NCI-H2107 (cell line): ENCODE measurements around the gene MAP7.
A peak's percentile ranks its signal among the peaks of the same experiment; 100 is the strongest.
"Not testable (repeated sequence)": the region's sequence is repeated elsewhere in the genome, so short reads cannot be mapped to it uniquely, and the experiment has no call there.

Source experiments
- DNase-seq: peaks from one replicate; lab custom pipeline; 2025; lab: John Stamatoyannopoulos, UW

Gene MAP7

GRCh38 chr6:136550330-136551071, at the start of gene MAP7:
Gene MAP7, minus strand, starts transcription at chr6:136550422. Its CDS starts 14 bp downstream, at chr6:136550408.
- peak; percentile 88 for DNase-seq

DNA sequence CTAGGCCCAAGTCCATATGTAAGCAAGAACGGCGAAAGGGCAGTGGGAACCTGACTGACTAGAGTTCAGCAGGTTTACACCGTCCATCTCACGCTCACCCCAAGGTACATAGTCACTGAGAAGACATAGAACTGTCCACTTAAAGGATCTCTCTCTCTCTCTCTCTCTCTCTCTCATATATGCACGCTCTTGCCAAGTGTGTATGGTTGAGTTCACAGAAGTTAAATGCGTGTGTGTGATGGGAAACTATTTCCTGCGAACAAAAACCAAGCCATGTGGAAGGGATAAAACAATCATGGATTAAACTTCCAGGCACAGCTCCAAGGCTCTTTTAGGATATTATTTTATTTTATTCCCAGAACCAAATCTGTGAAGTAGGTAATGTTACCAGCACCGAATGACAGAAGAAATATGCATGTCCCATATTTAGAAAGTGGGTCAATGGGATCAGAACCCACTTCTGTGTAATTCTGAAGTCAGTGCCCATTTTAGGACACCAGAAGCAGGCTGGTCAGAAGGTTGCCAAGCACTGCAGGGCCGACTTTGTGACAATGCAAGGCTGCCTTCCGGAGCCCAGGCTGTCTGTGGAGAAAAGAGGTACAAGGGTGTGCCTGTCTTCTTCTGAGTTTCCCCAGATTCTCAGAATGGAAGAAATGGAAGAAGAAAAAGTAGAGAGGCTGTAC, 49.2 kb upstream of the MAP7 start:
- no peak for DNase-seq

GRCh38 chr6:136598048-136598447, 47.8 kb upstream of the MAP7 start:
- DNase-seq = no peak

DNA sequence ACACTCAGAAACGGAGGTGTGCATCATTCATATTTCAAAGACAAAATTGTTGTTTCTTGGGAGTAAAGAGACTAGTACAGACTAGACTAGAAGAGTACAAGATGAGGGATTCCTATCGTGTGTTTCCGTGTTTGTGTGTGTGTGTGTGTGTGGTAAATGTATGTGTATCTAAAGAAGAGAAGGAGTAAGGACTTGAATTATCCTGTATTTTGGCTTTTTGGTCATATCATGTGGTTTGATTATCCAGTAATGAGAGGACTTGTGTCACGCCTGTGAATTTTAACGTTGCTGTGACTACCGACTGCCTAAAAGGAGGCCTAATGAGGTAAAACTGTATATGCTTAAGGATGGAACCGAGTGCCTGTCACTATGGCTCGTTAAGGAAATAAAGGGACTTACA, 44.4 kb upstream of the MAP7 start:
- DNase-seq = no peak

DNA sequence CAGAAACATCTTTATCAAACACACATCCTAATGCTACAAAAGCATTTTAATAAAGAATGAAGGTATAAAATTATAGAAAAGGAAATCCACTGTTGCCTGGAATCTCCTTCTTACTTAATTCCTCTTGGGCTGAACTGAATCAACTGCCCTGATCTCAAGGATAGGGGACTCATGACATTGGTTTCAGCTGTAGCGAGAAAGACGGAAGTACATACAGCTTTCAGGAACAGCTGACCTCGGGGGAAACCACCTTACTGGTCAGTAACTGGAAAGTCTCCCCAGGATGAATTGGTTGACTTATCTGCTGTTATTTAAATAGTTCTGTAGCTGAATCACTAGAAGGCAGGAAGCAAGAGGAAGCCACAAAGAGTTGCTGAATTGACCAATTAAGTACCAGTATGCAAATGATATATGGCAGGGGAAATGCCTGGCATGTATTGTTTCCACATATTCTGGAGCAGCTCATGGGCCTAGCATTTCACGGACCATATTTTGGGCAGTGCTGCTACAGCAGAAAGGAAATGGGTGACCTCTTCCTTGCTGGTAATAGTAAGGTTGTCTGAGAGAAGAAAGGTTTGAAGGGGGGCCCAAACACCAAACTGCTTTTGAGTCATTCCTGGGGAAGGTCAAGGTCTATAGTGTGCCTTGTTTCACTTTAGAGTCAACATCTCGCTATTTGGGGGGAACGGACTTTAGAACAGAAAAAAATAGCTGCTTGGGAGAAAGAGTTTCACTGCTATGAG, 43.7 kb upstream of the MAP7 start:
- no peak for DNase-seq

- DNase-seq = no peak
Measured at GRCh38 chr6:136592930-136593673, 42.9 kb upstream of the MAP7 start.

DNA sequence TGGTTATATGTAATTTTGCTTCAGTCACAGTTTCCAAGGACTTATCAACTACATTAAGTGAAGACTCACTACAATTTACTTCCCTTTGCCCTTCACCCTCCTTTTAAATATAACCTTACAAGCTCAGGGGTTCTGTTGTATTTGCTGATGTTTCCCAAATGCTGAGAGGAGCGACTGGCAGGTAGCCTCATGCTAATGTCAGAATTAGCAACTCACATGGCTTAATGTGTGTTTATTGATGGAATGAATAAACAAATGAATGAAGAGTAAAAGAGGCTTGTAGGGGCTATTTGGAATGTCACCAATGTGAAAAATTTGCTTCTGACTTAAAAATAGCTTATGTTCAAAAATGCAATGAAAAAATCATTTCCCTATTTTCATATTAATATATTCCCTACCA, 41.4 kb upstream of the MAP7 start:
- DNase-seq = no peak

- DNase-seq = not testable (repeated sequence)
Measured at GRCh38 chr6:136590846-136591245, 40.6 kb upstream of the MAP7 start.

DNA sequence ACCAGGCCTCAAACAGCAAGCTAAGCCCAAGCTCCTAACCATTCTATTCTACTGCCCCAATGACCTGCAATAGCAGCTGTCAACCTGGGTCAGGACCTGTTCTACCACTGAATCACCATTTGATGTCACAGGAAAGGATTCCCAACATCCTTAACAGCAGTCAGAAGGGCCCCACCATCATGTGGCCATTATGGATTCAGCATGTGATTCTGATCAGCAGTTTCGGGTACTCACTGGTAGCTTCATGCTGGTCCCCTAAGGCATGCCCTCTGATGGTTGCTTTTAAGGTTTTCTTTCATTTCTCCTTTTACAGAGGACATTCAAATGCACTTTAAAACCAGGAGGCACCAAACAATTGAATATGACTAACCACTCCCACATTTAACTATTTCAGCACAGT, 37.3 kb upstream of the MAP7 start:
- no peak for DNase-seq

DNA sequence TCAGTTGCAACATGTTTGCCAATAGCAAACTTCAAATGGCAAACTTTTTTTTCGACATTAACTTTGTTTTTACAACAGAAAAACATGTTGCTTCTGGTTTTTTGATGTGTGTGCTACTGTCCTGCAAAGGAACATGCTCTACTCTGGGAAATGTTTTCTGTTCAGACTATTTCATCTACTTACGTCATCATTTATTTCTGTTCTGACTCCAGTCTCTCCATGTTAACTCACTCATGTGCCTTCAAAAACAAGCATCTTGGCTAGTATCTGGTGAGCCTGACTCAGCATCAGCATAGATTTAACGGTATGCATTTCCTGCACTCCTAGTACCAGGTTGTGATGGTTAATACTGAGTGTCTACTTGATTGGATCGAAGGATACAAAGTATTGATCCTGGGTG, 36.1 kb upstream of the MAP7 start:
- DNase-seq = no peak

GRCh38 chr6:136585523-136585922, 35.3 kb upstream of the MAP7 start:
- not testable (repeated sequence) for DNase-seq

DNA sequence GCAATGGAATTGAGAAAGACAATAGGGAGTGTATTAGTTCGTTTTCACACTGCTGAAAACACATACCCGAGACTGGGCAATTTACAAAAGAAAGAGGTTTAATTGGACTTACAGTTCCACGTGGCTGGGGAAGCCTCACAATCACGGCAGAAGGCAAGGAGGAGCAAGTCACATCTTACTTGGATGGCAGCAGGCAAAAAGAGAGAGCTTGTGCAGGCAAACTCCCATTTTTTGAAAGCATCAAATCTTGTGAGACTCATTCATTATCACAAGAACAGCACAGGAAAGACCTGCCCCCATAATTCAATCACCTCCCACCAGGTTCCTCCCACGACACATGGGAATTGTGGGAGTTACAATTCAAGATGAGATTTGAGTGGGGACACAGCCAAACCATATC, 34.1 kb upstream of the MAP7 start:
- DNase-seq = not testable (repeated sequence)

- no peak for DNase-seq
Measured at GRCh38 chr6:136582711-136583471, 32.7 kb upstream of the MAP7 start.

GRCh38 chr6:136579800-136580199, 29.6 kb upstream of the MAP7 start:
- DNase-seq = no peak

DNA sequence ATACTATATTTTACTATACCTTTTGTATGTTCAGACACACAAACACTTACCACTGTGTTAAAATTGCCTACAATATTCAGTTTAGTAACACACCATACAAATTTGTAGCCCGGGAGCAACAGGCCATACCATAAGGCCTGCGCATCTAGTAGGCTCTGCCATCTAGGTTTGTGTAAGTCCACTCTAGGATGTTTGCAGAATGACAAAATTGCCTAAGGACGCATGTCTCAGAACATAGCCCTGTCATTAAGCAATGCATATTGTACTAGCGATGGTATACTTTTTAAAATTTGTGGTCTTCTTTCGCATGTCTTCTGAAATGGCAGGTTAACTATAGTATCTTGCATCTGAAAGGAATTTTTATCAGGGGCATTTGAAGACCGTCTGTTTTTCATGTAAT, 26.6 kb upstream of the MAP7 start:
- no peak for DNase-seq

GRCh38 chr6:136571496-136571895, 21.3 kb upstream of the MAP7 start:
- DNase-seq = no peak

DNA sequence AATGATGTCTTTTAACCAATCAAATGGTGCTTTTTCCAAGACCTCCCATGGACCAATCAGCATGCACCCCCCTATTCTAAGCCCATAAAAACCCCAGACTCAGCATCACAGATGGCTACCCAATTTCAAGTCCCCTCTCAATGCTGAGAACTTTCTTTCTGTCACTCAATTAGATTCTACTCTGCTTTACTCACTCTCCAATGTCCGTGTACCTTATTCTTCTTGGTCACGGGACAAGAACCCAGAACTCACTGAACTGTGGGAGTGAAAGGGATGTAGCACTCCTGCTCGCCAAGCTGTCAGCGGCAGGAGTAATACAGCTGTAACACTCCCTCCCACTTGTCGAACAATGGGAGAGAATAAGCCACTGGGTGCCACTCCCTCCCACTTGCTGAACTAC, 20.8 kb upstream of the MAP7 start:
- no peak for DNase-seq

DNA sequence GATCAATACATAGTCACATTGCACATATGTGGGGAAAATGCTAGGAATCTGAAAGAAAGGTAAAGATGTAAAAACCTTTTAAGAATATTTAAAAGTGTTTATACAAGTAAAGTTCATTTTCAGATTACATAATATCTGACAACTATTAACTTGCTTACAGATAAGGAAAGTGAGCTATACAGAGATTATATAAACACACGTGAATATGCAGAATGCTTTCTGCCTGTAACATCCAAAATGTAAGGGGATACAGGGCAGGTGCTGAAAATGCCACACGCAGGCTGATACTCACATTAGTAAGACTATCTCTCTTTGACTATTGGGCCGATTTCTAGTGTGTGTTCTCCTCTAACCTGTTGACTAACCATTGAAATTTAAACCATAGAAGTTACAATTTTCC, 17.9 kb upstream of the MAP7 start:
- no peak for DNase-seq

DNA sequence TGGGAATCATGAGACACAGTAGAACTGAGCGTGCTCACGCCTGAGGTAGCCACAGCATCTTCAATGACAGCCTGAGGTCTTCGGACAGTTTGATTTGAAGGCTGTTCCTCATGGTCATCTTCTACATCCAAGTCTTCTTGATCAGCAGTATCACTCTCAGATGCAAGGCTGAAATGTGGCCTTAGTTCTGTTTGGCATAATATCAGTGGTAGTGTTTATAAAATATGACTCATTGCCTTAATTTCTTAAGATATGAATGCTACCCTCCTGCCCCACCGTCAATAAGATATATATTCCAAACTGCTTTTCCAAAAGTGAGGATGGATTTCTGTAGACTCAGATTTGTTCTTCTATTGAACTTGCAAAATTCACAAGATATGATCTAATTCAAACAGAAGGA, 17.5 kb upstream of the MAP7 start:
- no peak for DNase-seq

DNA sequence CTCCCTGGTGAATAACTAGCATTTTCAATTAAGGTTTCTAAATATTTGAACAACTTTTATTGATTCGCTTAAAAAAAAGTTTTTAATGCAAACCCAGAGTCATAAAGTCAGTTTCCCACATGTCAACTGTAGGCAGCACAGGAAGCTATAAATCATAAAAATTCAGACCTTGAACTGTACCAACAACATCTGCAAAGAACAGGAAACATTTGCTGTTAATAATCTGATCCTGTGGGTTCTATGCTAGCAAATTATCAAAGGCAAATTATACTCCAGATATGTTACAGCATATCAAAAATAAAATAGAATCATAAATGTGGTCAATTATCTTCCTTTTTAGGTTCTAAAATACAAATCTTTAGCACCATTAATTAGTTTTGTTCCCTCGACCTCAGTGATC, 16.6 kb upstream of the MAP7 start:
- DNase-seq = no peak

DNA sequence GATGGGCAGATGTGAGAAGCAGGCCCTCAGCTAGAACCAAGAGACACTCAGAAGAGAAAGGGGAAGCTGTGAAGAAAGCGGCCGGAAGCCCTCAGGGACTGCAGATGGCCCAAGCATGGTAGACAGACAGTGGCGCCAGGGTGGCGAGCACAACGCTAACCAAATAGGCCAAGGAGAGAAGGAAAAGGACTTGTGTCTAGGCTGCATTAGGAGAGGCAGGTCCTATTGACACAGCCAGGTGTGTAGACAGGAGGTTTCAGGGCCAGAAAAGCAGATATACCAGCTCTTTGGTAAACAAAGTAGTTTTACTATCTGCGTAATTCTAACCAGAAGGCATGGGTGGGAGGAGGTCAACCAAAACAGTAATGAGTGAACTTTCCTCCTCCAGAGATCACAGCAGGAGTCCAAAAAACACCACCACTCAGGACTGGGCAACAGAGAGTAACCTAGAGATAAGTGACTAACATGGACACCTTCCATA, 15.8 kb upstream of the MAP7 start:
- DNase-seq = no peak
